ENCODE results near the gene NTN1. TPM values are rescaled to one million over a fixed set of nuclear protein-coding genes. Genes with fewer than 3 reads are reported as not detected.

Gene NTN1
- total RNA-seq, 1 experiment from 2014 or later = 1.2 TPM

GRCh38 chr17:9217151-9218056 lies 196.1 kb downstream of the NTN1 start:
- no peak for TF ChIP-seq CTCF (conservative IDR thresholded peaks at IDR 0.05)
- no peaks in the 10 kb centered on the region for H3K79me1 ChIP-seq (ENCODE audit: insufficient read depth, low read depth, low read length, poor library complexity, severe bottlenecking)
- no peak overlapping the region for H2BK20ac ChIP-seq (ENCODE audit: low read depth, low read length, poor library complexity, severe bottlenecking)

More at GRCh38 chr17:9217151-9218056, 196.1 kb downstream of the NTN1 start:
- no peaks in the 10 kb centered on the region for H3K9me3 ChIP-seq (ENCODE audit: control insufficient read depth, low read depth, low read length)
- H3K27me3 Mint-ChIP-seq (ENCODE audit: low read depth) = peaks cover 7% of the 10 kb centered on the region
- no peak overlapping the region for H3K56ac ChIP-seq (ENCODE audit: insufficient read length, low read depth, low read length)
- no peaks in the 10 kb centered on the region for H3K4me1 ChIP-seq (ENCODE audit: insufficient read depth, low read length)
- H3T11ph ChIP-seq (ENCODE audit: low read length) = no peak overlapping the region
- no peak overlapping the region for H3K27ac Mint-ChIP-seq
- H3K23me2 ChIP-seq (ENCODE audit: insufficient read length, low read depth, low read length, poor library complexity, severe bottlenecking) = no peaks in the 10 kb centered on the region
- H3K4ac ChIP-seq (ENCODE audit: low read depth, low read length) = no peak overlapping the region
- H2BK12ac ChIP-seq (ENCODE audit: insufficient read length, low read depth, low read length) = no peak overlapping the region
- no peak overlapping the region for H3K18ac ChIP-seq (ENCODE audit: insufficient read length, low read depth, low read length)
- H3K9me3 Mint-ChIP-seq = peaks cover 15 to 17% of the 10 kb centered on the region in 2 experiments
- H3K14ac ChIP-seq (ENCODE audit: insufficient read depth, low read length) = no peak overlapping the region
- H4K91ac ChIP-seq (ENCODE audit: insufficient read length, low read depth, low read length) = no peak overlapping the region
- H3K27ac ChIP-seq (ENCODE audit: insufficient read length, low read depth, low read length) = no peak overlapping the region
- H2AFZ ChIP-seq (ENCODE audit: low read length) = no peak overlapping the region
- no peak for DNase-seq
- no peak overlapping the region for H3K4me3 Mint-ChIP-seq
- no peaks in the 10 kb centered on the region for H3K27me3 ChIP-seq (ENCODE audit: insufficient read depth, low read length)
- H3K79me2 ChIP-seq (ENCODE audit: insufficient read depth, low read length) = no peaks in the 10 kb centered on the region
- H2BK120ac ChIP-seq (ENCODE audit: low read depth, low read length, poor library complexity, severe bottlenecking) = no peak overlapping the region
- no peaks in the 10 kb centered on the region for H4K20me1 ChIP-seq (ENCODE audit: control insufficient read depth, insufficient read depth, insufficient read length)
- no peak overlapping the region for H2BK15ac ChIP-seq (ENCODE audit: low read depth, low read length)
- no peak overlapping the region for H4K5ac ChIP-seq (ENCODE audit: insufficient read length, low read depth, low read length)
- H2BK5ac ChIP-seq (ENCODE audit: insufficient read length, low read length) = no peak overlapping the region
- no peak overlapping the region for H3K9ac ChIP-seq (ENCODE audit: extremely low read depth, insufficient read length, low read length)
- no CpG with 5 or more reads among the region's 5 CpGs for WGBS (ENCODE audit: extremely low coverage, insufficient read length, low lambda C conversion rate)
- no peak overlapping the region for H3K4me2 ChIP-seq (ENCODE audit: insufficient read depth, insufficient read length, low read length)
- H4K8ac ChIP-seq (replicated peaks; ENCODE audit: insufficient read length, low read depth, low read length) = no peak overlapping the region
- H3K23ac ChIP-seq (ENCODE audit: insufficient read length, low read depth, low read length) = no peak overlapping the region
- H3K4me1 Mint-ChIP-seq = peaks cover 33 to 34% of the 10 kb centered on the region in 2 experiments
- no peak overlapping the region for H2AK5ac ChIP-seq (ENCODE audit: insufficient read length, low read length)
- H3K36me3 Mint-ChIP-seq (ENCODE audit: insufficient read depth in 1 of 3, low read depth in 3 of 3) = peaks cover 1 to 16% (median 14%) of the 10 kb centered on the region in 3 experiments; a peak in 6 of 7 replicates
